H1 (cell line): ENCODE results near the gene GPS2. TPM values are rescaled to one million over a fixed set of nuclear protein-coding genes. Genes with fewer than 3 reads are reported as not detected.

ENCODE experiments used
- CTCF ChIA-PET: fragments of 300-600 bp; sonication (Branson Sonifier 250); formaldehyde crosslinking; loops from one replicate; lab custom pipeline; 2021; ENCODE audit not compliant: partially characterized antibody; lab: Charles Lee
- POLR2A ChIA-PET: fragments of 300-600 bp; sonication (Branson Sonifier 250); formaldehyde crosslinking; loops from one replicate; lab custom pipeline; 2021; ENCODE audit warnings: inconsistent platforms; ENCODE audit not compliant: partially characterized antibody; lab: Charles Lee
- DNase-seq, 2 experiments: peaks; one replicate each; pipeline versions ENCODE4 v3.0.0 to v3.0.0-alpha.2; 2010 to 2022; ENCODE audit warnings: low spot score in 2 of 2, low read depth in 1 of 2, mixed read lengths in 1 of 2
- FAIRE-seq: peaks from 2 replicates; lab custom pipeline; 2011; peaks lifted over from hg19 to GRCh38; lab: Jason Lieb, UNC
- H2AFZ ChIP-seq: 2 replicates; pipeline ENCODE4 v1.8.1; 2012; ENCODE audit warnings: low read length, inconsistent platforms
- H2AK5ac ChIP-seq: 2 replicates; pipeline ENCODE4 v1.6.1; 2013; ENCODE audit warnings: low read depth, low read length
- H2BK120ac ChIP-seq: replicated peaks from 2 replicates; pipeline ENCODE3; 2013; ENCODE audit warnings: low read depth, low read length, inconsistent platforms
- H2BK12ac ChIP-seq: 2 replicates; pipeline ENCODE4 v1.6.1; 2013; ENCODE audit warnings: low read depth, low read length
- H2BK15ac ChIP-seq: 2 replicates; pipeline ENCODE4 v1.6.1; 2013; ENCODE audit warnings: low read length
- H2BK20ac ChIP-seq: 2 replicates; pipeline ENCODE4 v1.6.1; 2013; ENCODE audit warnings: low read length
- H2BK5ac ChIP-seq: 2 replicates; pipeline ENCODE4 v1.6.1; 2013; ENCODE audit warnings: low read depth, low read length
- H3K14ac ChIP-seq: 2 replicates; pipeline ENCODE4 v1.6.1; 2013; ENCODE audit warnings: inconsistent platforms; ENCODE audit not compliant: insufficient read length
- H3K18ac ChIP-seq: 2 replicates; pipeline ENCODE4 v1.6.1; 2013; ENCODE audit warnings: low read length; ENCODE audit errors: extremely low read depth
- H3K23ac ChIP-seq: 2 replicates; pipeline ENCODE4 v1.6.1; 2013; ENCODE audit warnings: inconsistent platforms; ENCODE audit not compliant: insufficient read length
- H3K23me2 ChIP-seq: 2 replicates; pipeline ENCODE4 v1.6.1; 2013; ENCODE audit warnings: low read depth, low read length
- H3K27ac ChIP-seq: 2 replicates; pipeline ENCODE4 v1.6.1; 2011; ENCODE audit warnings: low read depth, low read length, inconsistent platforms
- H3K27me3 ChIP-seq, 4 experiments: replicated peaks in 1 of 4; 1 replicate in 1 of 4; 2 replicates in 3 of 4; pipeline versions ENCODE4 v1.6.1 to v1.8.1; 2011 to 2013; ENCODE audit warnings: low read length in 3 of 4, mild to moderate bottlenecking in 3 of 4, inconsistent platforms in 2 of 4, mixed read lengths in 2 of 4, moderate library complexity in 1 of 4; ENCODE audit not compliant: control insufficient read depth in 3 of 4, insufficient read depth in 3 of 4; ENCODE audit errors: extremely low read depth in 1 of 4
- H3K36me3 ChIP-seq, 4 experiments: 2 replicates each; pipeline versions ENCODE4 v1.6.1 to v1.8.1; 2011 to 2013; ENCODE audit warnings: mild to moderate bottlenecking in 4 of 4, low read length in 3 of 4, moderate library complexity in 2 of 4, control low read depth in 1 of 4, inconsistent platforms in 1 of 4; ENCODE audit not compliant: insufficient read depth in 4 of 4, control insufficient read depth in 2 of 4
- H3K4ac ChIP-seq: replicated peaks from 2 replicates; pipeline ENCODE3; 2013; ENCODE audit warnings: low read length, low read depth, mixed read lengths, inconsistent platforms; ENCODE audit not compliant: insufficient read length
- H3K4me1 ChIP-seq, 4 experiments: replicated peaks in 1 of 4; 1 replicate in 1 of 4; 2 replicates in 3 of 4; pipeline versions ENCODE4 v1.6.1 to v1.8.1; 2011 to 2013; ENCODE audit warnings: low read length in 3 of 4, inconsistent platforms in 2 of 4, mixed read lengths in 1 of 4; ENCODE audit not compliant: insufficient read depth in 4 of 4, control insufficient read depth in 3 of 4
- H3K4me2 ChIP-seq, 2 experiments: 2 replicates each; pipeline versions ENCODE4 v1.6.1 to v1.8.1; 2011 to 2013; ENCODE audit warnings: low read depth in 2 of 2, low read length in 2 of 2, control low read depth in 1 of 2, inconsistent platforms in 1 of 2, mild to moderate bottlenecking in 1 of 2; ENCODE audit not compliant: insufficient read depth in 1 of 2
- H3K4me3 ChIP-seq, 4 experiments: fragments of 200-600, 300-600 bp in 1 of 4; sonication (generic), shearing (Covaris generic), sonication (Bioruptor Twin) in 1 of 4; 2 replicates each; pipeline versions ENCODE4 v1.5.1 to v1.8.1; 2011 to 2016; ENCODE audit warnings: low read length in 4 of 4, low read depth in 3 of 4, control low read depth in 2 of 4, inconsistent platforms in 2 of 4, mild to moderate bottlenecking in 2 of 4, mixed read lengths in 1 of 4, moderate library complexity in 1 of 4; ENCODE audit not compliant: insufficient read depth in 2 of 4; ENCODE audit errors: extremely low read depth in 1 of 4
- H3K56ac ChIP-seq: replicated peaks from 2 replicates; pipeline ENCODE3; 2013; ENCODE audit warnings: low read depth, mild to moderate bottlenecking, mixed read lengths, low read length, inconsistent platforms; ENCODE audit not compliant: insufficient read length
- H3K79me1 ChIP-seq: 2 replicates; pipeline ENCODE4 v1.6.1; 2013; ENCODE audit warnings: low read depth, low read length, control low read depth
- H3K79me2 ChIP-seq, 2 experiments: 2 replicates each; pipeline versions ENCODE4 v1.6.1 to v1.8.1; 2012 to 2013; ENCODE audit warnings: low read length in 2 of 2, mild to moderate bottlenecking in 2 of 2, inconsistent platforms in 1 of 2; ENCODE audit not compliant: insufficient read depth in 2 of 2, control insufficient read depth in 1 of 2
- H3K9ac ChIP-seq, 4 experiments: replicated peaks in 1 of 4; 1 replicate in 1 of 4; 2 replicates in 3 of 4; pipeline versions ENCODE4 v1.6.1 to v1.8.1; 2011 to 2013; ENCODE audit warnings: low read depth in 3 of 4, low read length in 3 of 4, control low read depth in 2 of 4, mild to moderate bottlenecking in 2 of 4, moderate library complexity in 2 of 4, inconsistent platforms in 1 of 4; ENCODE audit errors: extremely low read depth in 1 of 4
- H3K9me3 ChIP-seq, 2 experiments: 2 replicates each; pipeline versions ENCODE4 v1.6.1 to v1.8.1; 2012 to 2013; ENCODE audit warnings: mild to moderate bottlenecking in 2 of 2, moderate library complexity in 2 of 2, control low read depth in 1 of 2, inconsistent platforms in 1 of 2, low read depth in 1 of 2, low read length in 1 of 2, mixed read lengths in 1 of 2; ENCODE audit not compliant: insufficient read depth in 2 of 2
- H4K20me1 ChIP-seq, 2 experiments: replicated peaks in 1 of 2; 2 replicates each; pipeline versions ENCODE3 to v1.8.1; 2011 to 2013; ENCODE audit warnings: inconsistent platforms in 2 of 2, low read length in 2 of 2, mild to moderate bottlenecking in 1 of 2; ENCODE audit not compliant: insufficient read depth in 2 of 2, control insufficient read depth in 1 of 2
- H4K5ac ChIP-seq: 2 replicates; pipeline ENCODE4 v1.6.1; 2013; ENCODE audit warnings: low read length, low read depth, mixed read lengths, inconsistent platforms; ENCODE audit not compliant: insufficient read length
- H4K8ac ChIP-seq: 2 replicates; pipeline ENCODE4 v1.8.0; 2013; ENCODE audit warnings: mild to moderate bottlenecking, moderate library complexity, low read length, inconsistent platforms; ENCODE audit not compliant: insufficient read depth; ENCODE audit errors: extremely low read depth
- H4K91ac ChIP-seq: replicated peaks from 2 replicates; pipeline ENCODE3; 2013; ENCODE audit warnings: low read length, mixed read lengths, inconsistent platforms; ENCODE audit not compliant: insufficient read length
- BRCA1 ChIP-seq: IDR thresholded peaks from 2 replicates; pipeline ENCODE4 v1.6.1; 2012; ENCODE audit warnings: low read depth, low read length, improper control_type of control experiment
- CHD2 ChIP-seq: IDR thresholded peaks from 2 replicates; pipeline ENCODE4 v1.6.1; 2012; ENCODE audit warnings: low read length, improper control_type of control experiment
- EP300 ChIP-seq, 2 experiments: IDR thresholded peaks; 1 replicate in 1 of 2; 2 replicates in 1 of 2; pipeline ENCODE4 v1.6.1; 2011 to 2012; ENCODE audit warnings: low read depth in 2 of 2, low read length in 2 of 2, mild to moderate bottlenecking in 2 of 2, borderline replicate concordance in 1 of 2, inconsistent platforms in 1 of 2, moderate library complexity in 1 of 2
- HDAC6 ChIP-seq: IDR thresholded peaks from one replicate; pipeline ENCODE4 v1.7.1; 2012; ENCODE audit warnings: low read depth, mild to moderate bottlenecking, inconsistent platforms, low read length, moderate library complexity
- JUN ChIP-seq: IDR thresholded peaks from 2 replicates; pipeline ENCODE4 v1.6.1; 2011; ENCODE audit warnings: low read depth, mild to moderate bottlenecking, improper control_type of control experiment, low read length
- KDM4A ChIP-seq: IDR thresholded peaks from one replicate; pipeline ENCODE4 v1.7.1; 2012; ENCODE audit warnings: low read depth, mild to moderate bottlenecking, moderate library complexity, low read length, inconsistent platforms; ENCODE audit not compliant: severe bottlenecking
- MAFK ChIP-seq: IDR thresholded peaks from 2 replicates; pipeline ENCODE4 v1.6.1; 2012; ENCODE audit warnings: low read depth, mild to moderate bottlenecking, improper control_type of control experiment, low read length
- RAD21 ChIP-seq, 2 experiments: IDR thresholded peaks in 1 of 2; conservative IDR thresholded peaks in 1 of 2; 2 replicates each; pipeline ENCODE4 v1.6.1; 2011; ENCODE audit warnings: low read depth in 2 of 2, low read length in 2 of 2, improper control_type of control experiment in 1 of 2, inconsistent platforms in 1 of 2, mild to moderate bottlenecking in 1 of 2, moderate library complexity in 1 of 2
- RXRA ChIP-seq: IDR thresholded peaks from 2 replicates; pipeline ENCODE4 v1.6.1; 2011; ENCODE audit warnings: low read depth, mild to moderate bottlenecking, low read length, moderate library complexity; ENCODE audit not compliant: insufficient read depth
- SAP30 ChIP-seq: fragments of 300-600 bp; sonication (generic); IDR thresholded peaks from 2 replicates; pipeline ENCODE4 v1.7.1; 2012; ENCODE audit warnings: low read length, moderate library complexity, mild to moderate bottlenecking, inconsistent platforms; ENCODE audit not compliant: insufficient read depth, insufficient replicate concordance
- TEAD4 ChIP-seq: IDR thresholded peaks from 2 replicates; pipeline ENCODE4 v1.6.1; 2012; ENCODE audit warnings: low read depth, low read length, inconsistent platforms, mixed read lengths
- WGBS, 2 experiments: shearing (Covaris generic) in 1 of 2; methylation state at CpG; one replicate each; pipeline versions ENCODE4 v1.1.6 to v1.1.7; 2013 to 2015; ENCODE audit warnings: low lambda C conversion rate in 2 of 2, mixed read lengths in 2 of 2, inconsistent platforms in 1 of 2, low coverage in 1 of 2, missing lambda C conversion rate in 1 of 2; ENCODE audit not compliant: insufficient replicate concordance in 2 of 2, insufficient coverage in 1 of 2, insufficient read length in 1 of 2; ENCODE audit errors: extremely low coverage in 1 of 2, missing lambda C conversion rate in 1 of 2; 5-methylcytosine and 5-hydroxymethylcytosine counted together
- polyA plus RNA-seq, 7 experiments: library from polyadenylated mRNA; depleted of rRNA in 3 of 7; stranded (reverse) in 5 of 7; unstranded in 2 of 7; fragments of >200 nt in 5 of 7; fragments of 200-250 nt in 2 of 7; gene quantifications; 1 replicate in 5 of 7; 2 replicates in 1 of 7; 4 replicates in 1 of 7; pipeline versions ENCODE4 v1.2.1 to v1.2.3, GENCODE V29; 2011 to 2013; ENCODE audit warnings: missing spikeins in 2 of 7, mixed read lengths in 2 of 7
- total RNA-seq: library from RNA; stranded (reverse); fragmentation: NEBNext Ultra II Directional; extraction: Animal tissue kit (Norgen Biotek cat#: 25700); gene quantifications from 2 replicates; pipeline ENCODE4 v1.2.1, GENCODE V29; 2021

Gene GPS2
- total and polyA plus RNA-seq, 2 of the 8 experiments (the other 6 are each of a cell fraction or from before 2014, with no cell fraction given) = 67.0 to 152 TPM

GRCh38 chr17:7341842-7342241, 26.7 kb upstream of the GPS2 start:
- H3K9ac ChIP-seq = no peak overlapping the region
- no peak overlapping the region for H2BK12ac ChIP-seq
- H3K79me1 ChIP-seq = no peaks in the 10 kb centered on the region
- H2BK20ac ChIP-seq = no peak overlapping the region
- no peaks in the 10 kb centered on the region for H3K27me3 ChIP-seq
- no peak overlapping the region for H3K4me3 ChIP-seq
- H3K36me3 ChIP-seq = no peaks in the 10 kb centered on the region; a peak in 1 of 8 replicates
- H2AK5ac ChIP-seq = no peak overlapping the region
- H3K4me2 ChIP-seq = no peak overlapping the region
- H3K4me1 ChIP-seq = peaks cover 0 to 8% (median 5%) of the 10 kb centered on the region in 4 experiments; a peak in 6 of 7 replicates
- H3K27ac ChIP-seq = no peak overlapping the region
- no peak overlapping the region for H2BK120ac ChIP-seq
- no peak for FAIRE-seq
- CTCF ChIA-PET = interaction anchor here (0.6 to 14.1 kb wide), 6 partner anchors 8 to 196 kb away, joined by 3 to 167 read pairs (median 3); partner anchors contain the start of gene NEURL4
- POLR2A ChIA-PET = interaction anchor here (0.7 to 1.5 kb wide), 5 partner anchors 12 to 79 kb away, joined by 3 to 7 read pairs (median 5); no protein-coding TSS in a partner anchor
- no peaks in the 10 kb centered on the region for H3K9me3 ChIP-seq
- H4K91ac ChIP-seq = no peak overlapping the region
- whole genome bisulfite sequencing, 2 experiments = 91% methylated on average over 12 of the region's 13 CpGs; no CpG with 5 or more reads in 1 of the 2 experiments
- H3K14ac ChIP-seq = no peak overlapping the region
- no peak overlapping the region for H3K18ac ChIP-seq
- H3K79me2 ChIP-seq = no peaks in the 10 kb centered on the region
- no peak overlapping the region for H3K4ac ChIP-seq
- no peaks in the 10 kb centered on the region for H4K20me1 ChIP-seq
- no peak overlapping the region; the same call in 1 of the 2 replicates for H2BK5ac ChIP-seq
- H3K23ac ChIP-seq = no peak overlapping the region
- no peak overlapping the region for H2AFZ ChIP-seq
- no peak overlapping the region for H2BK15ac ChIP-seq
- DNase-seq = no peak
- H4K5ac ChIP-seq = no peak overlapping the region
- no peaks in the 10 kb centered on the region; the same call in 1 of the 2 replicates for H3K23me2 ChIP-seq
- no peak overlapping the region for H4K8ac ChIP-seq
- H3K56ac ChIP-seq = no peak overlapping the region
- no peak for TF ChIP-seq SAP30
- TF ChIP-seq RAD21 (IDR thresholded peaks at IDR 0.05 in 1 of 2, conservative IDR thresholded peaks at IDR 0.05 in 1 of 2; ENCODE audit: low read depth in 2 of 2, low read length in 2 of 2) = no peak
- TF ChIP-seq HDAC6 = no peak
- no peak for TF ChIP-seq KDM4A
- no peak for TF ChIP-seq CHD2
- TF ChIP-seq RXRA = no peak
- TF ChIP-seq EP300 (IDR thresholded peaks at IDR 0.05; ENCODE audit: borderline replicate concordance in 1 of 2, low read depth in 2 of 2, low read length in 2 of 2) = no peak
- no peak for TF ChIP-seq MAFK
- no peak for TF ChIP-seq BRCA1
- TF ChIP-seq TEAD4 = no peak
- no peak for TF ChIP-seq JUN
